GM10248 (cell line): ENCODE measurements around the gene GRAP2.
"Not testable (repeated sequence)": the region's sequence is repeated elsewhere in the genome, so short reads cannot be mapped to it uniquely, and the experiment has no call there.

Source experiments
- CTCF ChIA-PET: fragments of 300-600 bp; sonication (Branson Sonifier 250); formaldehyde crosslinking; extraction: SDS; loops from one replicate; lab custom pipeline; 2021; ENCODE audit warnings: antibody characterized with exemption; lab: Yijun Ruan, JAX
- POLR2A ChIA-PET: fragments of 350-650 bp; sonication (Branson Sonifier 250); formaldehyde crosslinking; extraction: SDS; loops from one replicate; lab custom pipeline; 2020; ENCODE audit warnings: antibody characterized with exemption; lab: Yijun Ruan, JAX
- DNase-seq: peaks from one replicate; pipeline ENCODE4 v3.0.0; 2012; ENCODE audit errors: extremely low spot score
- CTCF ChIP-seq: IDR thresholded peaks from 2 replicates; pipeline ENCODE4 v1.5.1; 2012; ENCODE audit warnings: mild to moderate bottlenecking, low read depth; ENCODE audit errors: extremely low read depth, missing control alignments, control extremely low read depth

Gene GRAP2

GRCh38 chr22:39898997-39899396 is 1.9 kb upstream of the GRAP2 start:
- DNase-seq = peak; percentile 61
- CTCF ChIA-PET = interaction anchor here (0.7 to 1.2 kb wide), 4 partner anchors 8 to 126 kb away, joined by 3 to 4 read pairs (median 3); no protein-coding TSS in a partner anchor

GRCh38 chr22:39901565-39902146 is 772 bp downstream of the GRAP2 start:
- DNase-seq = no peak
- ChIA-PET POLR2A (no interaction called here), CTCF (no interaction called here)
- TF ChIP-seq CTCF = no peak

More at GRCh38 chr22:39898997-39899396, 1.9 kb upstream of the GRAP2 start:
- POLR2A ChIA-PET = no interaction called here
- no peak for TF ChIP-seq CTCF

GRCh38 chr22:39904024-39904423 is 3.1 kb downstream of the GRAP2 start:
- CTCF ChIA-PET = interaction anchor here (1.0 to 1.6 kb wide), 3 partner anchors 12 to 32 kb away, joined by 3 to 6 read pairs (median 5); no protein-coding TSS in a partner anchor
- POLR2A ChIA-PET, DNase-seq: not testable (repeated sequence)

GRCh38 chr22:39904862-39905261 is 4.0 kb downstream of the GRAP2 start:
- POLR2A ChIA-PET = no interaction called here
- CTCF ChIA-PET = interaction anchor here (1.0 to 1.6 kb wide), 2 partner anchors 14 to 33 kb away, joined by 5 to 6 read pairs; no protein-coding TSS in a partner anchor

GRCh38 chr22:39905687-39906086 is 4.8 kb downstream of the GRAP2 start:
- no peak for TF ChIP-seq CTCF
- POLR2A ChIA-PET = no interaction called here
- no peak for DNase-seq
- CTCF ChIA-PET = interaction anchor here (0.9 to 1.6 kb wide), 2 partner anchors 9 to 13 kb away, joined by 3 to 5 read pairs; no protein-coding TSS in a partner anchor

More at GRCh38 chr22:39904862-39905261, 4.0 kb downstream of the GRAP2 start:
- TF ChIP-seq CTCF = no peak
- no peak for DNase-seq

- ChIA-PET POLR2A (no interaction called here), CTCF (interaction anchor here (0.9 kb wide), 1 partner anchor 10 kb away, joined by 3 read pairs; no protein-coding TSS in a partner anchor)
- no peak for DNase-seq
- no peak for TF ChIP-seq CTCF
Measured at GRCh38 chr22:39906207-39906606, 5.3 kb downstream of the GRAP2 start.

GRCh38 chr22:39907047-39907446 is 6.2 kb downstream of the GRAP2 start:
- CTCF ChIA-PET = interaction anchor here (0.9 to 1.8 kb wide), 2 partner anchors 11 to 22 kb away, joined by 3 to 4 read pairs; no protein-coding TSS in a partner anchor
- no peak for TF ChIP-seq CTCF
- no peak for DNase-seq
- POLR2A ChIA-PET = interaction anchor here (0.6 kb wide), 1 partner anchor 1045 kb away, joined by 6 read pairs; no protein-coding TSS in a partner anchor
